GM18870 (cell line): ENCODE data around the gene GCSAM.
"Not testable (repeated sequence)": the region's sequence is repeated elsewhere in the genome, so short reads cannot be mapped to it uniquely, and the experiment has no call there.

Experiments used
- ATAC-seq: cut with Tn5 transposase; IDR thresholded peaks from one replicate; pipeline ENCODE4 v1.9.1; 2021; ENCODE audit warnings: moderate library complexity; ENCODE audit not compliant: unreplicated experiment

The GCSAM gene

GRCh38 chr3:112074616-112075497 is 58.2 kb downstream of the GCSAM start:
- ATAC-seq, result peak; percentile 91

- no peak for ATAC-seq
Observed at GRCh38 chr3:112074006-112074405, 59.0 kb downstream of the GCSAM start.

GRCh38 chr3:112072387-112073060 is 60.5 kb downstream of the GCSAM start:
- not testable (repeated sequence) for ATAC-seq
